ENCODE data around the gene C19orf33. TPM values are rescaled to one million over a fixed set of nuclear protein-coding genes. Genes with fewer than 3 reads are reported as not detected.

C19orf33 gene
- total RNA-seq, 2 experiments from 2014 or later, result not detected

GRCh38 chr19:38266981-38267597 lies 37.0 kb upstream of the C19orf33 start:
- H3K4me3 ChIP-seq (ENCODE audit: low read depth, low read length, poor library complexity, severe bottlenecking), result no peak overlapping the region
- DNase-seq (ENCODE audit: low spot score), result no peak
- no peak overlapping the region for H3K27ac ChIP-seq (ENCODE audit: low read depth, low read length, poor library complexity, severe bottlenecking)
- POLR2A ChIA-PET, result interaction anchor here (1.6 to 1.9 kb wide), 2 partner anchors 15 to 360 kb away, joined by 3 to 6 read pairs; partner anchors contain the start of gene SIPA1L3
- BruUV-seq (replicated peaks), result no TSS peak
- H3K4me1 ChIP-seq (ENCODE audit: insufficient read depth, low read length, poor library complexity, severe bottlenecking), result peaks cover 15% of the 10 kb centered on the region
- no peaks in the 10 kb centered on the region for H3K9me3 ChIP-seq (ENCODE audit: low read length)
- TF ChIP-seq EZH2phosphoT487 (IDR thresholded peaks at IDR 0.05; ENCODE audit: borderline replicate concordance, low read depth, low read length), result no peak
- no peak for TF ChIP-seq CTCF (conservative IDR thresholded peaks at IDR 0.05; ENCODE audit: low read length)
- no peaks in the 10 kb centered on the region for H3K9me2 ChIP-seq (ENCODE audit: insufficient read depth, low read length)
- H3K4me2 ChIP-seq (ENCODE audit: low read length), result no peak overlapping the region
- H4K20me1 ChIP-seq (ENCODE audit: insufficient read depth, low read length), result no peaks in the 10 kb centered on the region
- intact Hi-C loops (cut with micrococcal nuclease; ENCODE audit: unreplicated experiment), result no loop called here
- CTCF ChIA-PET (ENCODE audit: unreplicated experiment), result no interaction called here
- no peak overlapping the region for H2AFZ ChIP-seq (ENCODE audit: low read length)
- no peaks in the 10 kb centered on the region for H3K36me3 ChIP-seq (ENCODE audit: insufficient read depth, low read length)
- no peaks in the 10 kb centered on the region for H3K79me2 ChIP-seq (ENCODE audit: insufficient read depth, low read depth, low read length)

GRCh38 chr19:38267761-38268483 lies 36.1 kb upstream of the C19orf33 start:
- peaks cover 15% of the 10 kb centered on the region for H3K4me1 ChIP-seq (ENCODE audit: insufficient read depth, low read length, poor library complexity, severe bottlenecking)
- no peaks in the 10 kb centered on the region for H3K9me2 ChIP-seq (ENCODE audit: insufficient read depth, low read length)
- H3K4me3 ChIP-seq (ENCODE audit: low read depth, low read length, poor library complexity, severe bottlenecking), result no peak overlapping the region
- H3K36me3 ChIP-seq (ENCODE audit: insufficient read depth, low read length), result no peaks in the 10 kb centered on the region
- no peaks in the 10 kb centered on the region for H3K79me2 ChIP-seq (ENCODE audit: insufficient read depth, low read depth, low read length)
- intact Hi-C loops (cut with micrococcal nuclease; ENCODE audit: unreplicated experiment), result no loop called here
- no peak overlapping the region for H2AFZ ChIP-seq (ENCODE audit: low read length)
- CTCF ChIA-PET (ENCODE audit: unreplicated experiment), result no interaction called here
- no peak overlapping the region for H3K27ac ChIP-seq (ENCODE audit: low read depth, low read length, poor library complexity, severe bottlenecking)
- POLR2A ChIA-PET, result no interaction called here
- H3K4me2 ChIP-seq (ENCODE audit: low read length), result no peak overlapping the region; the same call in 1 of the 2 replicates
- BruUV-seq (replicated peaks), result no TSS peak
- H4K20me1 ChIP-seq (ENCODE audit: insufficient read depth, low read length), result no peaks in the 10 kb centered on the region
- DNase-seq (ENCODE audit: low spot score), result no peak
- H3K9me3 ChIP-seq (ENCODE audit: low read length), result no peaks in the 10 kb centered on the region
- TF ChIP-seq CTCF (conservative IDR thresholded peaks at IDR 0.05; ENCODE audit: low read length) (no peak), EZH2phosphoT487 (IDR thresholded peaks at IDR 0.05; ENCODE audit: borderline replicate concordance, low read depth, low read length) (no peak)

- Histone ChIP-seq H3K9me3 (ENCODE audit: low read length) (no peaks in the 10 kb centered on the region), H3K4me3 (ENCODE audit: low read depth, low read length, poor library complexity, severe bottlenecking) (no peak overlapping the region), H3K4me1 (ENCODE audit: insufficient read depth, low read length, poor library complexity, severe bottlenecking) (peaks cover 14% of the 10 kb centered on the region), H3K36me3 (ENCODE audit: insufficient read depth, low read length) (no peaks in the 10 kb centered on the region), H3K79me2 (ENCODE audit: insufficient read depth, low read depth, low read length) (no peaks in the 10 kb centered on the region), H3K27ac (ENCODE audit: low read depth, low read length, poor library complexity, severe bottlenecking) (no peak overlapping the region), H2AFZ (ENCODE audit: low read length) (no peak overlapping the region), H3K9me2 (ENCODE audit: insufficient read depth, low read length) (no peaks in the 10 kb centered on the region), H3K4me2 (ENCODE audit: low read length) (no peak overlapping the region; the same call in 1 of the 2 replicates), H4K20me1 (ENCODE audit: insufficient read depth, low read length) (no peaks in the 10 kb centered on the region)
- intact Hi-C loops (cut with micrococcal nuclease; ENCODE audit: unreplicated experiment), result no loop called here
- ChIA-PET POLR2A (no interaction called here), CTCF (ENCODE audit: unreplicated experiment) (no interaction called here)
- no peak for DNase-seq (ENCODE audit: low spot score)
- TF ChIP-seq EZH2phosphoT487 (IDR thresholded peaks at IDR 0.05; ENCODE audit: borderline replicate concordance, low read depth, low read length) (no peak), CTCF (conservative IDR thresholded peaks at IDR 0.05; ENCODE audit: low read length) (no peak)
- BruUV-seq (replicated peaks), result no TSS peak
Observed at GRCh38 chr19:38268539-38268938, 35.5 kb upstream of the C19orf33 start.
